Pons (tissue), 1 donor: ENCODE measurements around the gene GRIK2.
A peak's percentile ranks its signal among the peaks of the same experiment; 100 is the strongest.

Experiments
- DNase-seq: peaks from one replicate; pipeline ENCODE4 v3.0.0-alpha.2; 2016; ENCODE audit warnings: low spot score

The GRIK2 gene

DNA sequence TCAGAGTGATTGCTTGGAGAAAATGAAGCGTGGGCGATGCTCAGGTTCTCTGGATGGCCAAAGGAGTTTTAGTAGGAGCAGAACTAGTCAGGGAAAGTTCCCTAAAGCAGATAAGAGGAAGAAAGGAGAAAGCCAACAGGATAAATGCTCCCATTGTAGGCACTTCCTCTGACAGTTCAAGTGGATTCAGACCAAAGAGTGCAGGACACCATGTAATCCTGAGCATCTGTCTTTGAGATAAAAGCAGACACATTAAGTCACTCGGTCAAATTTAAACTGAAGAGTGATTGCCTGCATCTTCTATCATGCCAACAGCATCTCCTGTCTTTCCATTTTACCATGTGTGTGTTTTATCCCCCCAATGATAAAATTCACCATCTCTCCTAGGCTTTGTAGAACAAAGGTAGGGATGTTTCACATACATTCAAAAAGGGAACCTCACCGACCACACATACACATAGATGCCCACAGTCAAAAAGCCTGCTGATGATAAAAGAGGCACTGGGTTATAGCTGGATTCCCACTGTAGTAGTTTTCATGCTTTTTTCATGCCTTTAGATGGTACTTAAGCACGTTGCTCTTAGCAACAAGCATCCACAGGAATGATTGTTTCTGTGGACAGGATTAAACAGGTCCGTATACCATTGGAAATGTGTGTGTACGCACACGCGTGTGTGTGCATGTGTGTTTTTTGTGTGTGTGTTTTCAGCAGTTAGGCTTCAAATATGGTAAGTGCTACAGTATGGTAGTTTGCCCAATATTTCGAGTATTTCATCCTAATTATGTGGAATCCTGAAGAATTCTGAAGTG, 7.0 kb downstream of the GRIK2 start:
- no peak for DNase-seq

DNA sequence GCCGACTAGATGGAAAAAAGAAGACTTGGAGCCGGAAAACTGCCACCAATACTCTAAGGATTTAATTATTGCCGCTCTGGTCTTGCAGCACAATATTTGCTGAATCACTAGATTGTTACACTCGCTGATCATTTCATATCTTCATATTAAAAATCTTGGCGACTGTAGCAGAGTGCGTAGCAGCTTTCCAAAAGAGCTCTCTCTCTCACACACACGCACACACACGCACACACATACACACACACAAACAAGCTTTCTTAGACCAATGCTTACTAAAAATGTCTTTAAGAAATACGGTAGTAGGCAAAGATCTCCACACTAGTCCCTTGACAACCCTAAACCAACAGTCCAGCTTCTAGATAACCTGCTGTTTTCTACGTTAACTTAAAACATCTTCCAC, 7.7 kb downstream of the GRIK2 start:
- DNase-seq, result no peak

DNA sequence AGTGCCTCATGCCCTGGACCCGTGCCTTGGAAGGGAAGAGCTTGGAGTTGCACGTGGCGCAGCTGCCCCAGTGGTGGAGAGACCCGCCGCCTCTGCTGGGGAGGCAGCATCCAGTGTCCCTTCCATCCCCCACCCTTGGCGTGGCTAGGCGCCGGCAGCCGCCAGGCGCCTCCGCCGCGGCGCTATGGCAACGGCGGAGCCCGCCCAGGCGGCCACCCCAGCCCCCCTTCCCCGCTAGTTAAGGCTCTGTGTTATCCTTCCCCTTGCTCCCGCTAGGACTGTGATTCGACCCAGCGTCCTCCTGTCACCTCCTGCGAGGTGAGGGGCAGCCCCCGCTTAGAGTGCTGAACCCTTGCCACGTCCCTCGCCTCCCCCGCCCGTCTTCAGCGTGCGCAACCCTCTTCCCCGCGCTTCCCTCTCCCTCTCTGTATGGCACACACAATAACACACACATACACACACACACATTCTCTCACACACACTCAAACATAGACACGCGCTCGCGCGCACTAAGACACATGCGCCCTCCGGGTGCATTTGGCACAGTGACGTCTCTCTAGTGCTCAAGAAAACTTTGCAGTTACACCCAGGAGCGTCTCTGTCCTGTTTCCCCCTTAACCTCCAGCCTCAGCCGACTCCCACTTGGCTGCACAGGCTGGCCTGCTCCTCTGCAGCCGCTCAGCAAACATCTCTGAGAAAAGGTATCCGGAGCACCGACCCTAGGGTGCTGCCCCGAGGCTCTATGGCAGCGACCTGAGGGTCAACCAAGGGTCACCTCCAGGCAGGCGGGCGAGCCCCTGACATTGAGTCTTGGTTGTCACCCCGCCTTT, 8.5 kb downstream of the GRIK2 start:
- DNase-seq, result no peak

DNA sequence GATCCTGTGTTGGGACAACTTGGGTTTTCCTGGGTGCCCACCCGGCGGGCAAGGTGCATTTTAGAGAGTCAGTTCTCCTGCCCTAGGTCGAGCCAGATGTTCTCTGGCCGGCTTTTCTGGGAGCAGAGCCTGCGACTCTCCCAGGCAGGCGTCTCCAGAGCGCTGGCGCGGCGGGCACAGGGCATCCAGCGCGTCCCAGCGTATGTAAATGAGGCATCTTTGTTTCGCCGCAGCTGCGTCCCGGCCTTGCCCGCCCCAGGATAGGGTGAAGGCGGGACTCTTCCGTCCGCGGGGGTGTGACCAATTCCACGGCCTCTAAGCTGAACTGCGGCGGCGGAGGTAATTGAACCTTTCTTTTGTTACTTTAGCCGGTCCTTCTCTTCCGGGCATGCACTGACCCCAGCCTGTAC, 9.1 kb downstream of the GRIK2 start:
- DNase-seq, result no peak

DNA sequence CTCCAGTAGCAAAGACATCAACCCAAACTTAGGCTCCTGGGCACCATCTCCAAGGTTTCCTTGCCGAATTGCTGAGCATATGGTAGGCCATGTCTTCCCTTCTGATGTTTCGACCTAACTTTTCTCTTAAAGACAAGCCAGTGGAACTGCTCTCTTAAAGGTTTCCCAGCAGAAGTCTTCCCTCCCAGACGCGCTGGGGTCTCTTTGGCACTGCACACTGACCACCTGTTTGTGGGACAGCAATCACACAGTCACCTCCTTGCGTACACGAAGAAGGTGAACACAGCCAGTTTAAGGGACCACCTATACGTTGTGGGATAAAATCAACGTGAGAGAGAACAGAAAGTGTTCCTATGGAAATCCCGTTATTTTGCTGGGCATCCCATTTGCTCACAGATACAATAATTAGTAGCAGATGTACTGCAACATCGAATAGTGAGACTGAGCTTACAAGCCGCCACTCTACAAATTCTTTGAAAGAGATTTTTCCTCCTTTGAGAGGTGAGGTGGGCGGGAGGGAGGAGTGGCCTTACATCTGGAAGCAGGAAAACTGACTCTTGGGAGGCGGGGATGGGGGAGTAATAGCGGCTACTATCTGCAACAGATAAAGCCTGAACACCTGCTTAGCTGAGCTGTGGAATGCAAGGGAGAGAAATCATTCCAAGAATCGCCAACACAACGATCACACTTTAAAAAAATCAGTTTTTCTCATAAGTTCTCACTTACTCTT, 9.9 kb downstream of the GRIK2 start:
- no peak for DNase-seq

DNA sequence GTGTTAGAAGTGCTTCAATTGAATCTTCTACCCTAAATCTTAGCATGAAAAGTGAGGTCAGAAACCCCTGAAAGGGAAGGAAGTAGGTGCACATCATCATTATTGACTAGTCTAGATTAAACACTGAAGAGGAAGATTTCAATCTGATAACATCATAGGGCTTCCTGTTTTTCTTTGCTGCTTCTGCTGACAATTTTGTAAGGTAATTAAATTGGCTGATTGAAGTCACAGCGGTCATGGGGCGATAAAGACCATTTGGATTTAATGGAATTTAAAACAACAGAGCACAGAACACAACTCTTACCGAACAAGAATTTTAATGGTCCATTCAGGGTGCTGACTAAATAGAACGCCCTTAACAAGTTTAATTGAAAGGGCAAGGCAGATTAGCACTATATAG, 11.3 kb downstream of the GRIK2 start:
- no peak for DNase-seq

DNA sequence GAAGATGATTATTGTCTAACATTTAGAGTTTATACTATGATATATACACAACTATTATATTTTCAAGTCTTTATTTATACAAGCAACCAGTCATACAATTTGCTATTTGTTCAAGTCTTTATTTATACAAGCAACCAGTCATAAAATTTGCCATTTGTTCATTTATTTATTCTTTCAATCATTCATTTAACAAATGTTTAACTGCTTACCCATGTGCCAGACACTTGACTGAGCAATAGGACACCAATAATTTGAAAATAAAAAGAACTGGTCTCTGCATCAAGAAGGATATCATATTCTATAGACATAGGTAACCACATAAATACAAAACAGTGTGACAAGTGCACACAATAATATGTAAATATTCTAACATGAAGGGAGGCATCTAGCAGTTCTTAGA, 20.3 kb downstream of the GRIK2 start:
- DNase-seq, result no peak

DNA sequence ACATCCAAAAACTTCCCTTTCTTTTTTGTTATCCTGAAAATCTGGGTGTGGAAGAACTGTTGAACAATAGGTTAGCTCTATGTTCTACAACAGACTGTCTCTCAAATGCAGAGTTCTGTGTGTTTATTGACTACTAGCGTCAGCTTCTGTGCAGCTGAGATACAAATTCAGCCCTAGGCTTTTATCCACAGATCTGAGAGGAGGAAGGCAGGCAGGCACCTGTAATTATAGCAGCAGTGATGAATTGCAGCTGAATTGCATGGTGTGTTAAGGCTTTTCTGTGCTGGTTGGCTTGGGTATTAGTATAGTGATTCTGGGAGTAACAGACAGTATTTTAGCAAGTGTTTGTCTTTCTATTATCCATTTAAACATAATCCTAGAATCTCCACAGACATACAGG, 24.4 kb downstream of the GRIK2 start:
- no peak for DNase-seq

DNA sequence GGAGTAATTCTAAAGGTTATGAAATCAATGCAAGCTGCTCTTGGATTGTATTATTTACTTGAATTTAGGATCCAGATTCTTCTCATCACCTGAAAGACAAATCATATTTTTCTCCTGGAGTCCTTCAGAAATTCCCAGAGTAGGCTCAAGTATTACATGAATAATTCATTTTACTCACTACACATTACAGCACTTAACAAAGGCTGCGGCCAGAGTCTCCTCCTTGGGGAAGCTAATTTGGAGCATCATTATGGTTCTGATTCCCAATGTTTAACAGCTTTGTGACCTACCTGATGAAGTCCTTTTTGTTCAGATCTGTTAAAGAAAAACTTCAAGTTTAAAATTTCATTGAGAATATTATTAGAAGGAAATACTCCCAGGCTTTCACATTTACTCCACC, 28.7 kb downstream of the GRIK2 start:
- no peak for DNase-seq

DNA sequence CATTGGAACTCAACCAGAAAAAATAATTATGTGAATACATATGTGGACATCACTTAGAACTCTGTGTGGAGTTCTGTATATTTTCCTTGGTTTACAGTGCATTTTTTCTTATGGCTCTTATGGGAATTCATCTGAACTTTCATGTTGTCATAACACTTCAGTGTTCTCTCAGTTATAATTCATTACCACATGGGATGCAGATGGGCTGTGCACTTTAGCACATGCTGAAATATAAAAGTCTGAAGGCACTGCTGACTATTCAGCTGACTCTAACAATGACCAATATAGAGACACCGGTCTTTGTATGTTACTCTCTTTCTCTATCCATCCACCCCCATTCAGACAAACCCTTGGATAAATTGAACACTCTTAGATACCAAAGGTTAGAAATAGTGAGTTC, 29.3 kb downstream of the GRIK2 start:
- DNase-seq, result no peak

DNA sequence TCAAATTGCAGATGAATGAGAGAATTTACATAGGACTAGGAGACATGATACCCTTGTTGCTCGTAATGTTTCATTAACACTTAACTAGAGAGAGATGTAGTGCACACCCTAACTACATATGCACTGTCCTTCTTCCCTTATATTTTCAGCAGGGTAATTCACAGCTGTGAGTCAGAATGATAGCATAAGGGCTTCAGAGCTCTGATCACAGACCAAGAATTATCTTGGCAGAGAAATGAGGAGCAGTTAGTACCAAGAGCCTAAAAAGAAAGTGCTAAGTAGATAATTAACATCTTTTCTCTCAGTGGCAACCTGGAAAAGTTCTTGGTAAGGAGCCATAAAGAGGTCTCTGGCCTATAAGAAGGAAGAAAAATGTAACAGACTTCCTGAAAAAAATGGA, 35.8 kb downstream of the GRIK2 start:
- DNase-seq, result peak; percentile 19

DNA sequence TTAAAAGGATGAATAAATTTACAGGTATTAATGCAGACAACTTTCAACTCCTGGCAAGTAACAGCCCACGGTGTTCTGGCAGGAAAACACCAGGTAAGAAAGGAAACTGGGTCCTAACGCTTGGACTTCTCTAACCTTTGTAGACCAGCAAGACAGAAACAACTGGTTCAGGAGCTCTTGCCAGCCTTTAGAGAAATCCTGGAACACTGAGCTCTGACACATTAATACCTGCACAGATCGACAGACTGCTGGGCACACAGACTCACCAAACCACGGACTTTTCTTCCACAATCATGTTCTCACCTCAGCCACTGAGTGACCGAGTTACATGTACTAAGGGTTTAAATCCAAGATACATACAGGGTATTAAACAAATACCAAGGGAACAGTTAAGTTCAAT, 36.3 kb downstream of the GRIK2 start:
- no peak for DNase-seq

DNA sequence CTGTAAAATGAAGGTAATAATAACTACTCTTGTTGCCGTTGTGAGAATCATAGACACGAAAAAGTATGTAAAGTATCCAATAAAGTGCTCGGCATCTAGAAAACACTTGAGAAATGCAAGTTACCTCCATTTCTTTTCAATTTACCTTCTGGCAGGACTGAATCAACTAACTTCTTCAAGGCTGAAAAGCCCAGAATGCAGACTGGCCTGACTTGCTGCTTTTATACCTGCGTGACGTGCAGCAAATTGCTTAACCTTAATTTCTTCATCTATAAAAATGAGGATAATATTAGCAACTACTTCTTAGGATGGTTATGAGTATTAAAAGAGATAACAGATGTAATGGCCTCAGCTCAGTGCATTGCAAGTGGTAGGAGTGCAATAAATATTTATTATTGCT, 39.6 kb downstream of the GRIK2 start:
- no peak for DNase-seq

DNA sequence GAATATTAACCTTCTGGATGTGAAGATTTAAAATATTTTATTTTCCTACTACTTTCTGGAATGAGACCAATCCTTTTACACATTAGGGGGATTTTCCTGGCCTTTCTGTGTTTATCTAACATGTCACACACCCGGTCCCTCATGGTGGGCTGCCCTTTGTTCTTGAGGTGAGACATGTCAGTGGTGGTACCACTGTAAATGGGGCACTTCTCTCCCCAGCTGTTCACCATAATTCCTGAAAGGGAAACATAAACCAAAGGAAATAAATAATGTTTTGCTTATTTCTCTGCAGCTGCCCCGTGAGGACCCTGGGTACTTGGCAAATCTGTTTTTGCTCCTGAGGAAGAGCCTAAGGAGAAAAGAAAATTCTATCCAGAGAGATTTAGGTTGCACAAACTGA, 41.1 kb downstream of the GRIK2 start:
- no peak for DNase-seq

DNA sequence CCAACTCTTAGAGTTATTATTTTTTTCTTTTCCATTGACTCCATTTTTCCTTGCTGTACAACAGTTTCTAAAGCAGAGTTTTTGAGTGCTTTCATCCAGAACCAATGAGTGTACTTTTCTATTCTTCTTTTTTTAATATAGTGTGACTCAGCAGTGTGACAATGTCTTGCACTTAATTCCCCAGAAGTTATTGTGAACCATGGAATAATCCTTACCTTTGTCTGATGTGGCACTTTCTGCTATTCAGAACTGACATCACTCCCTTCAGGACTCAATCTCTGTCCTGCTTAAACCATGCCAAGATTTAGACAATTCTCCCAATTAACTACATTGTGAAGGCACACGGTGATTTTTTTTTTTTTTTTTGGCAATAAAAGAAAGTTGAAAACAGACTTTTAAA, 41.5 kb downstream of the GRIK2 start:
- no peak for DNase-seq

DNA sequence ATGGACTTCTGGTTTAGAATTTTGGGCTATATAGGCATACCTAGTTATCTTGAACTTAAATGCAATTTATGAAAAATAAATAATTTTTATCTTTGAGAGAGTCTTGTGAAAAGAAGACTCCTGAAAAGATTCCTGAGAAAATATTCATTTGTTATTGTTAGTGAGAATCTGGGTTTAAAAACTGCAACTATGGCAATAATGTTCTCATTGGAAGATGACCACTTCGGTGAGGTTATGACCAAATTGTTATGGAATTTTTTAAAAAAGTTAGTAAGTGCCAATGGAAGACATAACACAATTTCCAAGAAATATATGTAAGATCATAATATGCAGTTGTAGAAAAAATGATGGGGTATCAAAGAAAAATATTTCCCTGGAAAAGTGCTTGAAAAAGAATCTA, 46.3 kb downstream of the GRIK2 start:
- DNase-seq, result no peak

DNA sequence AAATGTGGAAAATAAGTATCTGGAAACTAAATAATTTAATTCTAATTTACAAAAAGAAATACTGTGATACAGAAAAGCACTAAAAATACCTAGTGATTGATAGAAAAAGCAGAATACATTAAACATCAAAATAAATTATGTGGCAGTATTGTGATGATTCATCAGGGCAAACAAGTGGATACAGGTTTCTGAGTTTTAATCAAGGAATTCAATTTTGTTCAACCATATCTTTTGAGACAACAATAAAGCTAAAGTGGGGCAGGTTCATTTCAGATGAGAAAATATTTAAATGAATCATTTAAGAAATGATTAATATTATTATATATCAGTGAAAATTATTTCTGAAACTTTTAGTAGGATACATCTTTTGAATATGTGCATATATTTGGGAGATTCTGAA, 49.8 kb downstream of the GRIK2 start:
- DNase-seq, result no peak

DNA sequence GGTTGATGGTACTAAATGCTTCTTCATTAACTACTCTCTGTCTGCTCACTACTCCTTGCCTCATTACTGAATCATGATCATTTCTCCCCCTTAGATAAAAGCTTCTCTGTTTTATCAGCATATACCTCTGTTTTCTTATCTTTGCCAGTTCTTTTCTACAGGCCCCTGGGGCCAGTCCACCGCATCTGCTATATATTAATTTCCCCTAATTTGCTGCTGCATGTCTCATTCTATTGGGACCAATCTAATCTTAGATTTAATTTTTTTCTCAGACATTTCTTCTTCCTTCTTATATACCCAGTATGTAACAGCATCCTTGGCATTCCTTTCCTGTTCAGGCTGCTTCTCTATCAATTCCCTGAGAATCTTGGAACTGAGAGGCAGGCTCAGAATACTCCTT, 51.2 kb downstream of the GRIK2 start:
- DNase-seq, result no peak

DNA sequence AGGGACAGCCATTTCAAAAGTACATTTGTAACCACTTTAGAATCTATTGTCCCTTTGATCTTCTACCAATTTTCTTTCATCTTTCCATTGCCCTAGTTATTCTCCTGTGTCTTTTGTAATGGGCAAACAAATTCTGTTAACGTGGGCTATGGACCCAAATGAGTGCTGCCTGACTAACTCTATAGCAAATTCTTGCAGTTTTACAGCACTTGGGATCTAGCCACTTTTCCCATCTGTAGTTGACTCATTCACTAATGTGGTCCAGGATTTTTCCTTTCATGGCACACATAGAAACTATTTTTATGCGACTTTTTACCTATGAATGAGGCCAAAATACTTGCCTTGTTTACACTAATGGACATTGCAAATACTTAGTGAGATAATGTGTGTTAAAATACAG, 52.0 kb downstream of the GRIK2 start:
- DNase-seq, result no peak

DNA sequence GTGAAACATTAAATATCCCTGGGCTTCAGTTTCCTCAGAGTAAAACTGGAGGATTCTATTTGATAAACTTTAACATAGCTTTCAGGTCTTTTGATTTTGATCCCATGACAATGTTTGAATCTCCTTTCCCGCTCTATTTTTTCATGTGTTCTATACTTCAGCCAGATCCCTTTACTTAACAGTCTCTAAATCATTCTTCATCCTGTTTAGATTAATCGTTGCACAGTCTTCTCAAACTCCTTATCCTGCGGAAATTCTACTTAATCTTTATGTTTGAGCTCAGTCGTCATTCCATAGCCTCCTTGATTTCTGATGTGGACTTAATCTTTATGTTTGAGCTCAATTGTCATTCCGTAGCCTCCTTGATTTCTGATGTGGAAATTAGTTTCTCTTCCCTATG, 57.4 kb downstream of the GRIK2 start:
- no peak for DNase-seq

DNA sequence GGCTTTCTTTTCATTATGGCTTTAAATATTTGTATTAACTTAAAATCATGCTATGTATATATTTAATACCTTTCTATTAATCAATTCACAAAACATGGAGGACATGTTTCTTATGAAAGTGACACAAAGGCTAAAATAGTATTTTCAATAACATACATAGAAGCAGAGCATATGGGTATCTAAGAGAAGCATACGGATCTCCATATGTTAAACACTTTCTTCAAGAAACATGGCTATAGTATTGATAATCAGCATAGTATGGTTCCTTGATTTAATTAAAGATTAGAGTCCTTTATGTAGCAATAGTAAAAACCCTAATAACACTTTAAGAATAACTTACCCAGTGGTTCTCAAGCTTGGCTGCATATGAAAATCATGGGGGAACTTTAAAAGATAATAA, 58.5 kb downstream of the GRIK2 start:
- DNase-seq, result no peak

DNA sequence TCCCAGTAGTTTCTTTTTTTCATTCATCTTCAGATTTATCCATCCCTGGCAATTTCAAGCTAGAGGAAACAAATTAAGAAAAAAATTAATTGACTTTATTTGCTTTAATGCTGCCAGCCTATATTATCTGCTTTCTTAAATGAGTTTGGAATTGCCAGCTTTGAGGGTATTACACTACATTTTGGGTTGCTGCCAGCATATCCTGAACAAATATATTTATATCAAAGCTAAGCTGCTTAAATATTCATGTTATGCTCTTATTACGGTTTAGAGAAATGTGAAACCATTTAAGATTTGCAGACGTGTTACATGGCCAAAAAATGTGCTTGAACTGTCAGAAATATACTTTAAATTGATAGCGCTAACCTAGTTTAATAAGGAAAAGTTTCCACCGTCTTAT, 59.7 kb downstream of the GRIK2 start:
- DNase-seq, result no peak

DNA sequence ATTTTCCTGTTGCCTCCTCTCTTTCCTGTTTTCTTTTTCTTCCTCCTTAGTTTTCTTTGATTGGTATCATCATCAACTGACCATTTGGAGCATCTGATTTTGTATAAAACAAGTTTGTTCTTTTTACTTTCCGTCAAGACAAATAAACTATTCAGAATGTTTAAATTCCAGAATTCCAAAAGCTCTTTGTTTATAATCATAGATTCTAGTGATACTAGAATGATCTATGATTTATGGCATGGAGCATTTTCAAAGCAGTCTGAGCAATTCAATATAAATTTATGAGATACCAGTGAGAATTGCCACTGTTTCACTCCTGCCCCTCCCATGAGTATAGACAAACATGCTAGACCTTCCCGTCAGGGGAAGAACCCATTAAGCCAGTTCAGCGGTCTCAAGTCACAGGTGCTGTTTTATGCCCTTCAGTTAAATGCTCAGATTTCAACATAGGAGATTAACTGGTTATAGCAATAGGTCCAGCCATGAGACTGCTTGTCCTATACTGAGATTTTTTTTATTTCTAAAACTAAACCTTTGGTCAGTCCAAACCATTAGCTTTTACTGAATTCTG, 60.7 kb downstream of the GRIK2 start:
- no peak for DNase-seq
